TTC549 (cell line): ENCODE measurements around the gene LIMS1.
"Not testable (repeated sequence)": the region's sequence is repeated elsewhere in the genome, so short reads cannot be mapped to it uniquely, and the experiment has no call there.

Experiments used
- FAIRE-seq: peaks from 2 replicates; lab custom pipeline; 2012; peaks lifted over from hg19 to GRCh38; lab: Jason Lieb, UNC

The LIMS1 gene

DNA sequence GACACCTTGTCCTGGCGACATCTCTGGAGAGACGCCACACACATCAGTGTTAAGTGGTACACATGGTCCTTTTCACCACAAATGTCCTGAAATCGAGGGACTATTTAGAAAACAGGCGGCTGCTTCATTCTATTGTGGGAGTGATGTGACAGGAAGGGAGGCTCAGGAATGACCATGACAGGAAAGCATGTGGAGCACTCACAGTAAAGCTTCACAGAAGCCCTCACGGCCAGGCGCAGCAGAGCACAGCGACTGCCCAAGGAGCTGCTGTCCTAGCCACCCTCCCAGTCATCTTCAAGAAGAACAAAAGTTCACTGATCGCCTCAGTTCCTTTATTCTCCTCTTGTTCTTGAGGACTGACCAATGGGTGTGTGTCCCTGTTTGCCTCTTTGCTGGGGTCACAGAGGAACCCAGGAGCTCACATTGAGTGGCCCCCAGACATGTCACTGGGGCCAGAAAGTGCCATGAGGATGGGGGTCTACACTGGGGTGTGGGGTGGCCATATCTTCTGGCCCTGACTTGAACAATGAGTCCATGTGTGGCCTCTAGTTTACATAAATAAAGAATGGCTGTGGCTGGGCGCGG lies 100.4 kb downstream of the LIMS1 start:
- no peak for FAIRE-seq

DNA sequence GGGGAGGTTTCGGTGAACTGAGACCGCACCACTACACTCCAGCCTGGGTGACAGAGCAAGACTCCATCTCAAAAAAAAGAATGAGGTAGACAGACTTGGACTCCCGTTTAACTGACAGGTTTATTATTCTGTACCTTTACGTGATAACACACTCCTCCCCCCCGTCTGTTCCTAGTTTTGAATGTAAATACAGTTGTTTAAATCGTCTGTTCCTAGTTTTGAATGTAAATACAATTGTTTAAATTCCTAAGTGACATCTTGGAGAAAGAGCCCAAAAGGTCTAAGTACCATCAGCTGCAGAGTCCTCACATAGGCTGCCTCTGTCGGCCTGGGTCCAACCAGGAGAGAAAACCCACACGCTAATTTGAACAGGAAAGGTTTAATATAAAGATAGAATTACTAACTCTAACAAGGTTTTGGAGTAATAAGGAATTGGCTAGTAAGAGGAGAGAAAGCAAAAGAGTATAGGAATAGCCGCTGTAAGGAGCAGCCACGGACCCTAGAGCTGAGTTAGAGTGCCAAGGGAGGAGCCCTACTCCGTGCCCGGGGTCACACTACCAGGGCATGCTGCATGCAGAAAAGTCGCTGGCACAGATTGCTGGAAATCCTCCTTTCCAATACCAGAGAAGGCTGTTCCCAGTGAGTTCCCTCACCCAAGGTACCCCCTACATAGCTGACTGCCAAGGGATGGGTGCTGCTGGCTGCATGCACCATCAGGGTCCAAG lies 101.5 kb downstream of the LIMS1 start:
- no peak for FAIRE-seq

- FAIRE-seq, result no peak
Observed at GRCh38 chr2:108637304-108637669, 103.0 kb downstream of the LIMS1 start.

- FAIRE-seq, result no peak
Observed at GRCh38 chr2:108640731-108641130, 106.5 kb downstream of the LIMS1 start.

DNA sequence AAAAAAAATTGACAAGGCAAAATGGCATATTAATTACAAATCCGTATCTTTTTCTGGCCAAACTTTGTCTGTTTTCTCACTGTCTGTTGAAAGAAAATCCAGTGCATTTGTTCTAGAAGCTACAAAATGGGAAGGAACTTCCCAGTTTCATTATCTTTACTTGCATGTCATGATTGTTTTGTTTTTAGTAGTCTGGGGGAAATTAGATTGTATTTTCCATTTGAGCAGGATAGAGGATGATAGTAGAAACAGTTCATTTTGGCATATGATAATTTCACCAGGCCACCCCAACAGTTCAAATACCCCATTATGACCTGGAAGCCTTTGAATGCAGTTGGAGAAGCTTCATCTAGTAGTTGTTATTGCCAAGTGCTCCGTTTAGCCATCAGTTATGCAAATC lies 107.5 kb downstream of the LIMS1 start:
- no peak for FAIRE-seq

GRCh38 chr2:108643261-108643849 lies 109.1 kb downstream of the LIMS1 start:
- FAIRE-seq, result no peak

DNA sequence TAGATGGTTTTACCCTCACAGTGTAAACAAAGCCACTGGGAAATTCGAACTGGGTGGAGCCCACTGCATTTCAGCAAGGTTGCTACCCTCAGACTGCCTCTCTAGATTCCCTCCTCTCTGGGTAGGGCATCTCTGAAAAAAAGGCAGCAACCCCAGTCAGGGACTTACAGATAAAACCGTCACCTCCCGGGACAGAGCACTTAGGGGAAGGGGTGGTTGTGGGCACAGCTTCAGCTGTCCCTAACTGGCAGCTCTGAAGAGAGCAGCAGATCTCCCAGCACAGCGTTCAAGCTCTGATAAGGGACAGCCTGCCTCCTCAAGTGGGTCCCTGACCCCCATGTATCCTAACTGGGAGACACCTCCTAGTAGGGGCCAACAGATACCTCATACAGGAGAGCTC lies 109.6 kb downstream of the LIMS1 start:
- not testable (repeated sequence) for FAIRE-seq

GRCh38 chr2:108644446-108644845 lies 110.2 kb downstream of the LIMS1 start:
- not testable (repeated sequence) for FAIRE-seq

DNA sequence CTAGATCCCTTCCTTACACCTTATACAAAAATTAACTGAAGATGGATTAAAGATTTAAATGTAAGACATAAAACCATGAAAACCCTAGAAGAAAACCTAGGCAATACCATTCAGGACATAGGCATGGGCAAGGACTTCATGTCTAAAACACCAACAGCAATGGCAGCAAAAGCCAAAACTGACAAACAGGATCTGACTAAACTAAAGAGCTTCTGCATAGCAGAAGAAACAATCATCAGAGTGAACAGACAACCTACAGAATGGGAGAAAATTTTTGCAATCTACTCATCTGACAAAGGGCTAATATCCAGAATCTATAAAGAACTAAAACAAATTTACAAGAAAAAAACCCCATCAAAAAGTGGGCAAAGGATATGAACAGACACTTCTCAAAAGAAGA lies 114.5 kb downstream of the LIMS1 start:
- not testable (repeated sequence) for FAIRE-seq

- not testable (repeated sequence) for FAIRE-seq
Observed at GRCh38 chr2:108650465-108650864, 116.2 kb downstream of the LIMS1 start.

GRCh38 chr2:108651468-108651867 lies 117.2 kb downstream of the LIMS1 start:
- FAIRE-seq, result not testable (repeated sequence)

DNA sequence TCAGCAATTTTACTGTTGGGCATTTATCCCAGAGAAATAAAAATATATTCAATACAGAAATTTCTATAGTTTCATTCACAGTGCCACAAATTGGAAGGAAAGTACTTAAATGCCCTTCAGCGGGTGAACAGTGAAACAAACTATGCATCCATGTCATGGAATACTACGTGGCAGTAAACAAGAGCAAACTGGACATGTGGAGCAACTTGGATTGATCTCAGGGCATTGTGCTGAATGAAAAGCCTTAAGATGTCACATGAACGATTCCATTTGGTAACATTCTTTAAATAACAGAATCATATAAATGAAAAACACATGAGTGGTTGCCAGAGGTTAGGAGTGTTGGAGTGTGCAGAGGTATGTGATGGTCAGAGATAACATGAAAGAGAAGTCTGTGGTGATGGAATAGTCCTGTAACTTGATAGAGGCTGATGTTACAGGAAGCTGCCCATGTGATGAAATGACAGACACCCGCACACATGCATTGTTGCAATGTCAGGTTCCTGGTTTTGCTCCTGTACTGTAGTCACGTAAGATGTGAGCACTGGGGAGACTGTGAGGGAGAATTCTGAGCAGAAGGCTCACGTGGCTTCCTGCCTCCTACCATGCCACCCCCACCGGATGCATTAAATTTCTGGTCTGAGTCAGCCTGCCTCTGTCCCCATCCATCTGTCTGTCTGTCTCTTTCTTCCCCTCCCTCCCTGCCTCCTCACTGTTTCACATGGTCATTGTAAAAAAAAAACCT lies 118.1 kb downstream of the LIMS1 start:
- FAIRE-seq, result not testable (repeated sequence)

GRCh38 chr2:108653425-108653824 lies 119.2 kb downstream of the LIMS1 start:
- not testable (repeated sequence) for FAIRE-seq

DNA sequence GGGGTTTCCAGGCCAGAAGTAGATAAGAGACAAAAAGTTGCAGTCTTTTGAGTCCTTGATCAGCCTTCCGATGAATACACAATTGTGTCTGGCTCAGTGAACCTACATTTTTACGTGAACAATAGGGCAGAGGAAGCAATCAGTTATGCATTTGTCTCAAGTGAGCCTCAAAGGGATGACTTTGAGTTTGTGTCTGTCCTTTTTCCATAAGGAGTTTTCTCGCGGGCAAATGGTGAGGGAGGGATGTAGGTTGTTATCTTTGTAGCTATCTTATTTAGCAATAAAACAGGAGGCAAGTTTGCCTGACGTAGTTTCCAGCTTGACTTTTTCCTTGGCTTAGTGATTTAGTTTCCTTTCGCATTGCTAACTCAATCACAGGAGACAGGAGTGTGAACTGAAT lies 119.6 kb downstream of the LIMS1 start:
- not testable (repeated sequence) for FAIRE-seq

- FAIRE-seq, result not testable (repeated sequence)
Observed at GRCh38 chr2:108654521-108655125, 120.4 kb downstream of the LIMS1 start.

DNA sequence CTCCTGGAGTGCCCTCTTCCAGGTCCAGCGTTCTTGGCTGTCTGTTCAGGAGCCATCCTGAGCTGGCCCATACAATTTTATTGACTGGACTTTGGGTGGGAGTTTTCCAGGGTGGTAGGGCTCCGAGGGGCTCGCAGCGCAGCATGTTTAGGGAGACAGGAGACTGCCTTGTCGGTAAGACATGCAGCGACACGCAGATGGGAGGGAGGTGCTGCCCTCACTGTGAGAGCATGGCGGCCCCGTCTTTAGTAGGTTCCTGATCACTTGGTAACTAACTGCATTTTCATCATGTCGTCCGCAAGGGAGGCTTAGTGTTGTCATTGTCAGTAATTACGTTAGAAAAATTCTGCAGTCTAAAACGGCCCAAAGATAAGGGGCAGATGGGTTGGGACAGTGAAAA lies 121.0 kb downstream of the LIMS1 start:
- not testable (repeated sequence) for FAIRE-seq

DNA sequence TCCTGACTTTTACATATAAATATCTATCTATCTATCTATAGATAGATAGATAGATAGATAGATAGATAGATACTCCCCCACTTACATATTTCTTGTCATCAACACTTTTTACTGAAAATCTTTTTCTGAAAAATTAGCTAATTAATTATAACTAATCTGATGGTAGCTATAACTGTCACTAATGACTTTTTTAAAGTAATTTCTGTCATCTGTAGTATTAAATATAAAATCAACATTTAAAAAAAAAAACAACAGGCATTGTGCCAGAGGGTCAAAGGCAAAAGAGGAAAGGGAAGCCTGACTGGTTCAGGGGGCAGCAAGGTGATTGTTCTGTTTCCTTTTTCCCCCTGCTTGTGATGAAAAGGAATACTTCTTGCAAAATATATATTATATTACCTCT lies 122.0 kb downstream of the LIMS1 start:
- FAIRE-seq, result not testable (repeated sequence)

GRCh38 chr2:108657517-108657916 lies 123.2 kb downstream of the LIMS1 start:
- not testable (repeated sequence) for FAIRE-seq

- not testable (repeated sequence) for FAIRE-seq
Observed at GRCh38 chr2:108658553-108658952, 124.3 kb downstream of the LIMS1 start.

- not testable (repeated sequence) for FAIRE-seq
Observed at GRCh38 chr2:108661493-108661892, 127.2 kb downstream of the LIMS1 start.

DNA sequence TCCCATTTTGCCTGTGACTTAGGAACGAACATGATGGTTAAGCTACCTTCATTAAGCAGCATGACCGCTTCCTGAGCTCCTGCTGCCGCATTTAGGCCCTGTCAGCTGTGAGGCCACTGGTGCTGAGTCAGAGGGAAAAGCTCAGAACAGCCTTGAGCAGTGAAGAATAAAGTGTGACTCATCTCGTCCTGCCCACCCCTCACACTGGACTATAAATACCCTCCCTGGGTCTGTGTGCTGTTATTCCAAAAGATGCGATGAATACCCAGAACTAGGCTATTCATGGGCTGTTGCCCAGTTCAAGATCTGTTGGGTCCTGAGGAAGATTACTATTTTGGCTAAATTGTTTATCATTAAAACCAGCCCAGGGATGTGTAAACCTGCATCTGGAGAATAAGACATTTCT lies 127.9 kb downstream of the LIMS1 start:
- not testable (repeated sequence) for FAIRE-seq

- not testable (repeated sequence) for FAIRE-seq
Observed at GRCh38 chr2:108663346-108663745, 129.1 kb downstream of the LIMS1 start.
